ENCODE data around the gene RBL1. TPM values are rescaled to one million over a fixed set of nuclear protein-coding genes. Genes with fewer than 3 reads are reported as not detected.
"Not testable (repeated sequence)": the region's sequence is repeated elsewhere in the genome, so short reads cannot be mapped to it uniquely, and the experiment has no call there.

RBL1 gene
- total and polyA plus RNA-seq, 4 donors, result 0.38 to 8.9 (median 3.7) TPM

- H3K27ac ChIP-seq (ENCODE audit: low read depth in 1 of 2, low read length in 2 of 2), result no peak overlapping the region
- no peaks in the 10 kb centered on the region for H3K27me3 ChIP-seq (ENCODE audit: control insufficient read depth in 1 of 2, insufficient read depth in 2 of 2, low read length in 1 of 2)
- DNase-seq (no peak), ATAC-seq (ENCODE audit: low FRiP score) (no peak)
- no peaks in the 10 kb centered on the region for H3K4me1 ChIP-seq (ENCODE audit: control insufficient read depth in 1 of 2, insufficient read depth in 2 of 2, low read length in 2 of 2)
- H3K36me3 ChIP-seq (ENCODE audit: control insufficient read depth in 1 of 2, insufficient read depth in 2 of 2, low read length in 1 of 2), result peaks cover 3 to 4% of the 10 kb centered on the region in 2 donors
- WGBS, 2 donors, result 85 to 93% methylated on average over 4 of the region's 4 CpGs
- intact Hi-C loops (cut with DNase I), result no loop called here
- H3K9me3 ChIP-seq (ENCODE audit: control insufficient read depth, low read length), result no peaks in the 10 kb centered on the region
- no peak overlapping the region for H3K4me3 ChIP-seq (ENCODE audit: low read length in 2 of 2)
These were observed 42.4 kb downstream of the RBL1 start for GRCh38 chr20:37053230-37053950.

DNA sequence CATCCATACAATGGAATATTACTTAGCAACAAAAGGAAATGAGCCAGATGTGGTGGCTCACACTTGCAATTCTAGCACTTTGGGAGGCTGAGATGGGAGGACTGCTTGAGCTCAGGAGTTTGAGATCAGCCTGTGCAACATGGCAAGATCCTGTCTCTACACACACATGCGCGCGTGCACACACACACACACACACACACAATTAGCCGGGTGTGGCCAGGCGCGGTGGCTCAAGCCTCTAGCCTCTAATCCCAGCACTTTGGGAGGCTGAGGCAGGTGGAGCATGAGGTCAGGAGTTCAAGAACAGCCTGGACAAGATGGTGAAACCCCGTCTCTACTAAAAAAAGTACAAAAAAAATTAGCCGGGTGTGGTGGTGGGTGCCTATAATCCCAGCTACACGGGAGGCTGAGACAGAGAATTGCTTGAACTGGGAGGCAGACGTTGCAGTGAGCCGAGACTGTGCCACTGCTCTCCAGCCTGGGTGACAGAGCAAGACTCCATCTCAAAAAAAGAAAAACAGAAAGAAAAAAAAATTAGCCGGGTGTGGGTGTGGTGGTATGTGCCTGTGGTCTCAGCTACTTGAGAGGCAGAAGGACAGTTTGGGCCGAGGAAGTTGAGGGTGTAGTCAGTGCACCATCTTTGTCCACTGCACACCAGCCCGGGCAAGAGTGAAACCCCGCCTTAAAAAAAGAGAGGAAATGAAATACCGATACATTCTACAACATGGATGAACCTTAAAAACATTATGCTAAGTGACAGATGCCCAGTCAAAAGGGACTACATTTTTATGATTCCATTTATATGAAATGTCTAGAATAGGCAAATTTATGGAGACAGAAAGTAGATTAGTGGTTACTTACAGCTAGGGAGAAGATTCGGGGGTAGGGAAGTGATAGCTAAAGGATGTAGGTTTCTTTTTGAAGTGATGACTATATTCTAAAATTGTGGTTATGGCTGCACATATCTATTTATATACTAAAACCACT is 52.5 kb downstream of the RBL1 start:
- H3K27ac ChIP-seq (ENCODE audit: low read depth in 1 of 2, low read length in 2 of 2), result no peak overlapping the region
- WGBS, 2 donors, result 95 to 96% methylated on average over 17 of the region's 17 CpGs
- H3K4me1 ChIP-seq (ENCODE audit: control insufficient read depth in 1 of 2, insufficient read depth in 2 of 2, low read length in 2 of 2), result no peaks in the 10 kb centered on the region
- no peaks in the 10 kb centered on the region for H3K27me3 ChIP-seq (ENCODE audit: control insufficient read depth in 1 of 2, insufficient read depth in 2 of 2, low read length in 1 of 2)
- H3K9me3 ChIP-seq (ENCODE audit: control insufficient read depth, low read length), result no peaks in the 10 kb centered on the region
- intact Hi-C loops (cut with DNase I), result no loop called here
- H3K4me3 ChIP-seq (ENCODE audit: low read length in 2 of 2), result no peak overlapping the region
- DNase-seq (no peak), ATAC-seq (ENCODE audit: low FRiP score) (no peak)
- H3K36me3 ChIP-seq (ENCODE audit: control insufficient read depth in 1 of 2, insufficient read depth in 2 of 2, low read length in 1 of 2), result peaks cover 0 to 1% of the 10 kb centered on the region in 2 donors

GRCh38 chr20:37039366-37039765 is 56.4 kb downstream of the RBL1 start:
- DNase-seq; H3K9me3 ChIP-seq (ENCODE audit: control insufficient read depth, low read length); H3K27ac ChIP-seq (ENCODE audit: low read depth in 1 of 2, low read length in 2 of 2); intact Hi-C loops (cut with DNase I); H3K4me3 ChIP-seq (ENCODE audit: low read length in 2 of 2); H3K27me3 ChIP-seq (ENCODE audit: control insufficient read depth in 1 of 2, insufficient read depth in 2 of 2, low read length in 1 of 2); H3K36me3 ChIP-seq (ENCODE audit: control insufficient read depth in 1 of 2, insufficient read depth in 2 of 2, low read length in 1 of 2); ATAC-seq (ENCODE audit: low FRiP score); H3K4me1 ChIP-seq (ENCODE audit: control insufficient read depth in 1 of 2, insufficient read depth in 2 of 2, low read length in 2 of 2): not testable (repeated sequence)
- WGBS, 2 donors, result 94 to 98% methylated on average over 2 of the region's 2 CpGs

- ATAC-seq (ENCODE audit: low FRiP score) (no peak), DNase-seq (no peak)
- no peak overlapping the region for H3K27ac ChIP-seq (ENCODE audit: low read depth in 1 of 2, low read length in 2 of 2)
- WGBS, 2 donors, result 96 to 98% methylated on average over 4 of the region's 4 CpGs
- intact Hi-C loops (cut with DNase I), result no loop called here
- H3K4me3 ChIP-seq (ENCODE audit: low read length in 2 of 2), result no peak overlapping the region
- no peaks in the 10 kb centered on the region for H3K27me3 ChIP-seq (ENCODE audit: control insufficient read depth in 1 of 2, insufficient read depth in 2 of 2, low read length in 1 of 2)
- no peaks in the 10 kb centered on the region for H3K36me3 ChIP-seq (ENCODE audit: control insufficient read depth in 1 of 2, insufficient read depth in 2 of 2, low read length in 1 of 2)
- H3K9me3 ChIP-seq (ENCODE audit: control insufficient read depth, low read length), result no peaks in the 10 kb centered on the region
- no peaks in the 10 kb centered on the region for H3K4me1 ChIP-seq (ENCODE audit: control insufficient read depth in 1 of 2, insufficient read depth in 2 of 2, low read length in 2 of 2)
These were observed 63.7 kb downstream of the RBL1 start for GRCh38 chr20:37032077-37032476.

DNA sequence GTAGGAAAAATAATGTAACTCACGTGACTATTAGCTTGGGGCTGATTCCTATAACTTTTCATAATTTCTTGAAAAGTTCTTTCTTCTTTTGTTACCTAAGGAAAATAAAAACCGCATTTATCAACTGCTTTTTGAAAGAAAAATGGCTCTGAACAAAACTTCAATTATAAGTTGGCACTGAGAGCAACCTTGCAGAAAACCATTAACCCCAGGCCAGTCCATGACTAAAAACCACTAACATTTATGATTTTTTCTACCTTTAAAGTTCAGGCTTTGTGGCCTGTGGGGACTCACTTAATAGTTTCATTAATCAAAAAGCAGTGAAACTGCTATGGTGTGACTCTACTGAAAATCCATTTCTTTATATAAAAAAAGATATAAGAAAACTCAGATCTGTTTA is 75.2 kb downstream of the RBL1 start:
- H3K4me3 ChIP-seq (ENCODE audit: low read length in 2 of 2), result no peak overlapping the region
- no peaks in the 10 kb centered on the region for H3K27me3 ChIP-seq (ENCODE audit: control insufficient read depth in 1 of 2, insufficient read depth in 2 of 2, low read length in 1 of 2)
- H3K4me1 ChIP-seq (ENCODE audit: control insufficient read depth in 1 of 2, insufficient read depth in 2 of 2, low read length in 2 of 2), result no peaks in the 10 kb centered on the region
- DNase-seq, result no peak
- no peaks in the 10 kb centered on the region for H3K36me3 ChIP-seq (ENCODE audit: control insufficient read depth in 1 of 2, insufficient read depth in 2 of 2, low read length in 1 of 2)
- WGBS, 2 donors, result 50 to 70% methylated on average over 2 of the region's 2 CpGs
- intact Hi-C loops (cut with DNase I), result no loop called here
- ATAC-seq (ENCODE audit: low FRiP score), result no peak
- no peak overlapping the region for H3K27ac ChIP-seq (ENCODE audit: low read depth in 1 of 2, low read length in 2 of 2)
- H3K9me3 ChIP-seq (ENCODE audit: control insufficient read depth, low read length), result no peaks in the 10 kb centered on the region

GRCh38 chr20:37012631-37013030 is 83.2 kb downstream of the RBL1 start:
- H3K36me3 ChIP-seq (ENCODE audit: control insufficient read depth in 1 of 2, insufficient read depth in 2 of 2, low read length in 1 of 2); H3K4me3 ChIP-seq (ENCODE audit: low read length in 2 of 2); H3K27ac ChIP-seq (ENCODE audit: low read depth in 1 of 2, low read length in 2 of 2); ATAC-seq (ENCODE audit: low FRiP score); H3K9me3 ChIP-seq (ENCODE audit: control insufficient read depth, low read length); H3K4me1 ChIP-seq (ENCODE audit: control insufficient read depth in 1 of 2, insufficient read depth in 2 of 2, low read length in 2 of 2); DNase-seq; intact Hi-C loops (cut with DNase I); H3K27me3 ChIP-seq (ENCODE audit: control insufficient read depth in 1 of 2, insufficient read depth in 2 of 2, low read length in 1 of 2): not testable (repeated sequence)
- WGBS, 2 donors, result 94 to 96% methylated on average over 15 to 28 of the region's 28 CpGs

DNA sequence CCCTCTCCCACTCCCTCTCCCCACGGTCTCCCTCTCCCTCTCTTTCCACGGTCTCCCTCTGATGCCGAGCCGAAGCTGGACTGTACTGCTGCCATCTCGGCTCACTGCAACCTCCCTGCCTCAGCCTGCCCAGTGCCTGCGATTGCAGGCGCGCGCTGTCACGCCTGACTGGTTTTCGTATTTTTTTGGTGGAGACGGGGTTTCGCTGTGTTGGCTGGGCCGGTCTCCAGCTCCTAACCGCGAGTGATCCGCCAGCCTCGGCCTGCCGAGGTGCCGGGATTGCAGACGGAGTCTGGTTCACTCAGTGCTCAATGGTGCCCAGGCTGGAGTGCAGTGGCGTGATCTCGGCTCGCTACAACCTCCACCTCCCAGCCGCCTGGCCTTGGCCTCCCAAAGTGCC is 83.9 kb downstream of the RBL1 start:
- ATAC-seq (ENCODE audit: low FRiP score); H3K27ac ChIP-seq (ENCODE audit: low read depth in 1 of 2, low read length in 2 of 2); DNase-seq; H3K9me3 ChIP-seq (ENCODE audit: control insufficient read depth, low read length); H3K4me1 ChIP-seq (ENCODE audit: control insufficient read depth in 1 of 2, insufficient read depth in 2 of 2, low read length in 2 of 2); H3K4me3 ChIP-seq (ENCODE audit: low read length in 2 of 2); H3K36me3 ChIP-seq (ENCODE audit: control insufficient read depth in 1 of 2, insufficient read depth in 2 of 2, low read length in 1 of 2); intact Hi-C loops (cut with DNase I); H3K27me3 ChIP-seq (ENCODE audit: control insufficient read depth in 1 of 2, insufficient read depth in 2 of 2, low read length in 1 of 2): not testable (repeated sequence)
- WGBS, 2 donors, result 91 to 93% methylated on average over 25 of the region's 25 CpGs

GRCh38 chr20:37011147-37011546 is 84.7 kb downstream of the RBL1 start:
- H3K4me3 ChIP-seq (ENCODE audit: low read length in 2 of 2), result no peak overlapping the region
- no peak for DNase-seq
- no peak overlapping the region for H3K27ac ChIP-seq (ENCODE audit: low read depth in 1 of 2, low read length in 2 of 2)
- ATAC-seq (ENCODE audit: low FRiP score), result no peak
- H3K36me3 ChIP-seq (ENCODE audit: control insufficient read depth in 1 of 2, insufficient read depth in 2 of 2, low read length in 1 of 2), result no peaks in the 10 kb centered on the region
- no peaks in the 10 kb centered on the region for H3K4me1 ChIP-seq (ENCODE audit: control insufficient read depth in 1 of 2, insufficient read depth in 2 of 2, low read length in 2 of 2)
- no peaks in the 10 kb centered on the region for H3K9me3 ChIP-seq (ENCODE audit: control insufficient read depth, low read length)
- no peaks in the 10 kb centered on the region for H3K27me3 ChIP-seq (ENCODE audit: control insufficient read depth in 1 of 2, insufficient read depth in 2 of 2, low read length in 1 of 2)
- intact Hi-C loops (cut with DNase I), result no loop called here
